Fibroblast of villous mesenchyme (primary cell): Measurements from ENCODE around the gene ACAD9. TPM values are rescaled to one million over a fixed set of nuclear protein-coding genes. Genes with fewer than 3 reads are reported as not detected.
"Not testable (repeated sequence)": the region's sequence is repeated elsewhere in the genome, so short reads cannot be mapped to it uniquely, and the experiment has no call there.

Experiments used
- DNase-seq: peaks from one replicate; pipeline ENCODE4 v3.0.0-alpha.2; 2010; ENCODE audit warnings: low read depth
- H3K4me3 ChIP-seq: 2 replicates; pipeline ENCODE4 v1.5.1; 2011; ENCODE audit warnings: low read depth, mild to moderate bottlenecking, low read length
- CTCF ChIP-seq: IDR thresholded peaks from 2 replicates; pipeline ENCODE4 v1.5.1; 2012; ENCODE audit warnings: low read depth, mild to moderate bottlenecking, low read length; ENCODE audit not compliant: insufficient read depth
- total RNA-seq: library from RNA; depleted of rRNA; stranded (reverse); fragments of >200 nt; gene quantifications from 2 replicates; pipeline ENCODE4 v1.2.3, GENCODE V29; 2012

ACAD9 gene
- total RNA-seq, 1 donor, result 35.8 TPM

GRCh38 chr3:128923576-128923975 is 44.2 kb downstream of the ACAD9 start:
- no peak for DNase-seq
- no peak overlapping the region for H3K4me3 ChIP-seq
- no peak for TF ChIP-seq CTCF

- H3K4me3 ChIP-seq, DNase-seq: not testable (repeated sequence)
These were observed 44.6 kb downstream of the ACAD9 start for GRCh38 chr3:128923986-128924385.

- DNase-seq, result no peak
- H3K4me3 ChIP-seq, result no peak overlapping the region
- TF ChIP-seq CTCF, result no peak
These were observed 49.9 kb downstream of the ACAD9 start for GRCh38 chr3:128929364-128929763.

- no peak overlapping the region for H3K4me3 ChIP-seq
- no peak for DNase-seq
- TF ChIP-seq CTCF, result no peak
These were observed 51.6 kb downstream of the ACAD9 start for GRCh38 chr3:128931046-128931445.

- DNase-seq, result no peak
- no peak overlapping the region for H3K4me3 ChIP-seq
- TF ChIP-seq CTCF, result no peak
These were observed 53.2 kb downstream of the ACAD9 start for GRCh38 chr3:128932516-128933212.

- DNase-seq, result no peak
- TF ChIP-seq CTCF, result no peak
- H3K4me3 ChIP-seq, result no peak overlapping the region
These were observed 53.9 kb downstream of the ACAD9 start for GRCh38 chr3:128933213-128933921.

GRCh38 chr3:128933922-128934253 is 54.5 kb downstream of the ACAD9 start:
- DNase-seq, result no peak
- TF ChIP-seq CTCF, result no peak
- no peak overlapping the region for H3K4me3 ChIP-seq
